H1 (cell line): ENCODE measurements around the gene ITPKB. TPM values are rescaled to one million over a fixed set of nuclear protein-coding genes. Genes with fewer than 3 reads are reported as not detected.
A peak's percentile ranks its signal among the peaks of the same experiment; 100 is the strongest.

Experiments used
- CTCF ChIA-PET: fragments of 300-600 bp; sonication (Branson Sonifier 250); formaldehyde crosslinking; loops from one replicate; lab custom pipeline; 2021; ENCODE audit not compliant: partially characterized antibody; lab: Charles Lee
- POLR2A ChIA-PET: fragments of 300-600 bp; sonication (Branson Sonifier 250); formaldehyde crosslinking; loops from one replicate; lab custom pipeline; 2021; ENCODE audit warnings: inconsistent platforms; ENCODE audit not compliant: partially characterized antibody; lab: Charles Lee
- DNase-seq, 2 experiments: peaks; one replicate each; pipeline versions ENCODE4 v3.0.0 to v3.0.0-alpha.2; 2010 to 2022; ENCODE audit warnings: low spot score in 2 of 2, low read depth in 1 of 2, mixed read lengths in 1 of 2
- FAIRE-seq: peaks from 2 replicates; lab custom pipeline; 2011; peaks lifted over from hg19 to GRCh38; lab: Jason Lieb, UNC
- H2AFZ ChIP-seq: 2 replicates; pipeline ENCODE4 v1.8.1; 2012; ENCODE audit warnings: low read length, inconsistent platforms
- H2AK5ac ChIP-seq: 2 replicates; pipeline ENCODE4 v1.6.1; 2013; ENCODE audit warnings: low read depth, low read length
- H2BK120ac ChIP-seq: replicated peaks from 2 replicates; pipeline ENCODE3; 2013; ENCODE audit warnings: low read depth, low read length, inconsistent platforms
- H2BK12ac ChIP-seq: 2 replicates; pipeline ENCODE4 v1.6.1; 2013; ENCODE audit warnings: low read depth, low read length
- H2BK15ac ChIP-seq: 2 replicates; pipeline ENCODE4 v1.6.1; 2013; ENCODE audit warnings: low read length
- H2BK20ac ChIP-seq: 2 replicates; pipeline ENCODE4 v1.6.1; 2013; ENCODE audit warnings: low read length
- H2BK5ac ChIP-seq: 2 replicates; pipeline ENCODE4 v1.6.1; 2013; ENCODE audit warnings: low read depth, low read length
- H3K14ac ChIP-seq: 2 replicates; pipeline ENCODE4 v1.6.1; 2013; ENCODE audit warnings: inconsistent platforms; ENCODE audit not compliant: insufficient read length
- H3K18ac ChIP-seq: 2 replicates; pipeline ENCODE4 v1.6.1; 2013; ENCODE audit warnings: low read length; ENCODE audit errors: extremely low read depth
- H3K23ac ChIP-seq: 2 replicates; pipeline ENCODE4 v1.6.1; 2013; ENCODE audit warnings: inconsistent platforms; ENCODE audit not compliant: insufficient read length
- H3K23me2 ChIP-seq: 2 replicates; pipeline ENCODE4 v1.6.1; 2013; ENCODE audit warnings: low read depth, low read length
- H3K27ac ChIP-seq: 2 replicates; pipeline ENCODE4 v1.6.1; 2011; ENCODE audit warnings: low read depth, low read length, inconsistent platforms
- H3K27me3 ChIP-seq, 4 experiments: replicated peaks in 1 of 4; 1 replicate in 1 of 4; 2 replicates in 3 of 4; pipeline versions ENCODE4 v1.6.1 to v1.8.1; 2011 to 2013; ENCODE audit warnings: low read length in 3 of 4, mild to moderate bottlenecking in 3 of 4, inconsistent platforms in 2 of 4, mixed read lengths in 2 of 4, moderate library complexity in 1 of 4; ENCODE audit not compliant: control insufficient read depth in 3 of 4, insufficient read depth in 3 of 4; ENCODE audit errors: extremely low read depth in 1 of 4
- H3K36me3 ChIP-seq, 4 experiments: 2 replicates each; pipeline versions ENCODE4 v1.6.1 to v1.8.1; 2011 to 2013; ENCODE audit warnings: mild to moderate bottlenecking in 4 of 4, low read length in 3 of 4, moderate library complexity in 2 of 4, control low read depth in 1 of 4, inconsistent platforms in 1 of 4; ENCODE audit not compliant: insufficient read depth in 4 of 4, control insufficient read depth in 2 of 4
- H3K4ac ChIP-seq: replicated peaks from 2 replicates; pipeline ENCODE3; 2013; ENCODE audit warnings: low read length, low read depth, mixed read lengths, inconsistent platforms; ENCODE audit not compliant: insufficient read length
- H3K4me1 ChIP-seq, 4 experiments: replicated peaks in 1 of 4; 1 replicate in 1 of 4; 2 replicates in 3 of 4; pipeline versions ENCODE4 v1.6.1 to v1.8.1; 2011 to 2013; ENCODE audit warnings: low read length in 3 of 4, inconsistent platforms in 2 of 4, mixed read lengths in 1 of 4; ENCODE audit not compliant: insufficient read depth in 4 of 4, control insufficient read depth in 3 of 4
- H3K4me2 ChIP-seq, 2 experiments: 2 replicates each; pipeline versions ENCODE4 v1.6.1 to v1.8.1; 2011 to 2013; ENCODE audit warnings: low read depth in 2 of 2, low read length in 2 of 2, control low read depth in 1 of 2, inconsistent platforms in 1 of 2, mild to moderate bottlenecking in 1 of 2; ENCODE audit not compliant: insufficient read depth in 1 of 2
- H3K4me3 ChIP-seq, 4 experiments: fragments of 200-600, 300-600 bp in 1 of 4; sonication (generic), shearing (Covaris generic), sonication (Bioruptor Twin) in 1 of 4; 2 replicates each; pipeline versions ENCODE4 v1.5.1 to v1.8.1; 2011 to 2016; ENCODE audit warnings: low read length in 4 of 4, low read depth in 3 of 4, control low read depth in 2 of 4, inconsistent platforms in 2 of 4, mild to moderate bottlenecking in 2 of 4, mixed read lengths in 1 of 4, moderate library complexity in 1 of 4; ENCODE audit not compliant: insufficient read depth in 2 of 4; ENCODE audit errors: extremely low read depth in 1 of 4
- H3K56ac ChIP-seq: replicated peaks from 2 replicates; pipeline ENCODE3; 2013; ENCODE audit warnings: low read depth, mild to moderate bottlenecking, mixed read lengths, low read length, inconsistent platforms; ENCODE audit not compliant: insufficient read length
- H3K79me1 ChIP-seq: 2 replicates; pipeline ENCODE4 v1.6.1; 2013; ENCODE audit warnings: low read depth, low read length, control low read depth
- H3K79me2 ChIP-seq, 2 experiments: 2 replicates each; pipeline versions ENCODE4 v1.6.1 to v1.8.1; 2012 to 2013; ENCODE audit warnings: low read length in 2 of 2, mild to moderate bottlenecking in 2 of 2, inconsistent platforms in 1 of 2; ENCODE audit not compliant: insufficient read depth in 2 of 2, control insufficient read depth in 1 of 2
- H3K9ac ChIP-seq, 4 experiments: replicated peaks in 1 of 4; 1 replicate in 1 of 4; 2 replicates in 3 of 4; pipeline versions ENCODE4 v1.6.1 to v1.8.1; 2011 to 2013; ENCODE audit warnings: low read depth in 3 of 4, low read length in 3 of 4, control low read depth in 2 of 4, mild to moderate bottlenecking in 2 of 4, moderate library complexity in 2 of 4, inconsistent platforms in 1 of 4; ENCODE audit errors: extremely low read depth in 1 of 4
- H3K9me3 ChIP-seq, 2 experiments: 2 replicates each; pipeline versions ENCODE4 v1.6.1 to v1.8.1; 2012 to 2013; ENCODE audit warnings: mild to moderate bottlenecking in 2 of 2, moderate library complexity in 2 of 2, control low read depth in 1 of 2, inconsistent platforms in 1 of 2, low read depth in 1 of 2, low read length in 1 of 2, mixed read lengths in 1 of 2; ENCODE audit not compliant: insufficient read depth in 2 of 2
- H4K20me1 ChIP-seq, 2 experiments: replicated peaks in 1 of 2; 2 replicates each; pipeline versions ENCODE3 to v1.8.1; 2011 to 2013; ENCODE audit warnings: inconsistent platforms in 2 of 2, low read length in 2 of 2, mild to moderate bottlenecking in 1 of 2; ENCODE audit not compliant: insufficient read depth in 2 of 2, control insufficient read depth in 1 of 2
- H4K5ac ChIP-seq: 2 replicates; pipeline ENCODE4 v1.6.1; 2013; ENCODE audit warnings: low read length, low read depth, mixed read lengths, inconsistent platforms; ENCODE audit not compliant: insufficient read length
- H4K8ac ChIP-seq: 2 replicates; pipeline ENCODE4 v1.8.0; 2013; ENCODE audit warnings: mild to moderate bottlenecking, moderate library complexity, low read length, inconsistent platforms; ENCODE audit not compliant: insufficient read depth; ENCODE audit errors: extremely low read depth
- H4K91ac ChIP-seq: replicated peaks from 2 replicates; pipeline ENCODE3; 2013; ENCODE audit warnings: low read length, mixed read lengths, inconsistent platforms; ENCODE audit not compliant: insufficient read length
- BCL11A ChIP-seq, 2 experiments: IDR thresholded peaks; one replicate each; pipeline ENCODE4 v1.6.1; 2011; ENCODE audit warnings: low read depth in 2 of 2, low read length in 2 of 2, mild to moderate bottlenecking in 2 of 2
- KDM5A ChIP-seq: fragments of 200-600 bp; IDR thresholded peaks from 2 replicates; pipeline ENCODE4 v1.7.1; 2012; ENCODE audit warnings: mild to moderate bottlenecking, low read length, inconsistent platforms, mixed read lengths
- NRF1 ChIP-seq: IDR thresholded peaks from 2 replicates; pipeline ENCODE4 v1.6.1; 2011; ENCODE audit warnings: mild to moderate bottlenecking, low read depth, low read length, improper control_type of control experiment
- PHF8 ChIP-seq: fragments of 200-600 bp; sonication (generic); conservative IDR thresholded peaks from 2 replicates; pipeline ENCODE4 v1.7.1; 2012; ENCODE audit warnings: low read depth, mild to moderate bottlenecking, inconsistent platforms, low read length, moderate library complexity
- POLR2A ChIP-seq, 2 experiments: IDR thresholded peaks; 1 replicate in 1 of 2; 2 replicates in 1 of 2; pipeline ENCODE4 v1.6.1; 2011; ENCODE audit warnings: low read depth in 2 of 2, low read length in 2 of 2, mild to moderate bottlenecking in 2 of 2; ENCODE audit errors: control extremely low read depth in 1 of 2
- POLR2AphosphoS5 ChIP-seq: IDR thresholded peaks from 2 replicates; pipeline ENCODE4 v1.6.1; 2011; ENCODE audit warnings: low read depth, low read length
- RXRA ChIP-seq: IDR thresholded peaks from 2 replicates; pipeline ENCODE4 v1.6.1; 2011; ENCODE audit warnings: low read depth, mild to moderate bottlenecking, low read length, moderate library complexity; ENCODE audit not compliant: insufficient read depth
- SUZ12 ChIP-seq: fragments of 200-600 bp; sonication (generic); IDR thresholded peaks from 2 replicates; pipeline ENCODE4 v1.6.1; 2012; ENCODE audit warnings: mild to moderate bottlenecking, inconsistent platforms, low read length, moderate library complexity, mixed read lengths
- TAF7 ChIP-seq: optimal IDR thresholded peaks from 2 replicates; pipeline ENCODE3; 2011; ENCODE audit warnings: low read depth, mild to moderate bottlenecking, inconsistent platforms, low read length, moderate library complexity, borderline replicate concordance
- TBP ChIP-seq: IDR thresholded peaks from 2 replicates; pipeline ENCODE4 v1.6.1; 2011; ENCODE audit warnings: low read depth, low read length, improper control_type of control experiment
- WGBS, 2 experiments: shearing (Covaris generic) in 1 of 2; methylation state at CpG; one replicate each; pipeline versions ENCODE4 v1.1.6 to v1.1.7; 2013 to 2015; ENCODE audit warnings: low lambda C conversion rate in 2 of 2, mixed read lengths in 2 of 2, inconsistent platforms in 1 of 2, low coverage in 1 of 2, missing lambda C conversion rate in 1 of 2; ENCODE audit not compliant: insufficient replicate concordance in 2 of 2, insufficient coverage in 1 of 2, insufficient read length in 1 of 2; ENCODE audit errors: extremely low coverage in 1 of 2, missing lambda C conversion rate in 1 of 2; 5-methylcytosine and 5-hydroxymethylcytosine counted together
- polyA plus RNA-seq, 7 experiments: library from polyadenylated mRNA; depleted of rRNA in 3 of 7; stranded (reverse) in 5 of 7; unstranded in 2 of 7; fragments of >200 nt in 5 of 7; fragments of 200-250 nt in 2 of 7; gene quantifications; 1 replicate in 5 of 7; 2 replicates in 1 of 7; 4 replicates in 1 of 7; pipeline versions ENCODE4 v1.2.1 to v1.2.3, GENCODE V29; 2011 to 2013; ENCODE audit warnings: missing spikeins in 2 of 7, mixed read lengths in 2 of 7
- total RNA-seq: library from RNA; stranded (reverse); fragmentation: NEBNext Ultra II Directional; extraction: Animal tissue kit (Norgen Biotek cat#: 25700); gene quantifications from 2 replicates; pipeline ENCODE4 v1.2.1, GENCODE V29; 2021
- TF ChIP-seq, protein P1 (sequence below): IDR thresholded peaks from 2 replicates; pipeline ENCODE4 v1.6.1; 2012; ENCODE audit warnings: inconsistent platforms

Gene ITPKB
- total and polyA plus RNA-seq, 2 of the 8 experiments (the other 6 are each of a cell fraction or from before 2014, with no cell fraction given): 1.7 to 4.8 TPM

DNA sequence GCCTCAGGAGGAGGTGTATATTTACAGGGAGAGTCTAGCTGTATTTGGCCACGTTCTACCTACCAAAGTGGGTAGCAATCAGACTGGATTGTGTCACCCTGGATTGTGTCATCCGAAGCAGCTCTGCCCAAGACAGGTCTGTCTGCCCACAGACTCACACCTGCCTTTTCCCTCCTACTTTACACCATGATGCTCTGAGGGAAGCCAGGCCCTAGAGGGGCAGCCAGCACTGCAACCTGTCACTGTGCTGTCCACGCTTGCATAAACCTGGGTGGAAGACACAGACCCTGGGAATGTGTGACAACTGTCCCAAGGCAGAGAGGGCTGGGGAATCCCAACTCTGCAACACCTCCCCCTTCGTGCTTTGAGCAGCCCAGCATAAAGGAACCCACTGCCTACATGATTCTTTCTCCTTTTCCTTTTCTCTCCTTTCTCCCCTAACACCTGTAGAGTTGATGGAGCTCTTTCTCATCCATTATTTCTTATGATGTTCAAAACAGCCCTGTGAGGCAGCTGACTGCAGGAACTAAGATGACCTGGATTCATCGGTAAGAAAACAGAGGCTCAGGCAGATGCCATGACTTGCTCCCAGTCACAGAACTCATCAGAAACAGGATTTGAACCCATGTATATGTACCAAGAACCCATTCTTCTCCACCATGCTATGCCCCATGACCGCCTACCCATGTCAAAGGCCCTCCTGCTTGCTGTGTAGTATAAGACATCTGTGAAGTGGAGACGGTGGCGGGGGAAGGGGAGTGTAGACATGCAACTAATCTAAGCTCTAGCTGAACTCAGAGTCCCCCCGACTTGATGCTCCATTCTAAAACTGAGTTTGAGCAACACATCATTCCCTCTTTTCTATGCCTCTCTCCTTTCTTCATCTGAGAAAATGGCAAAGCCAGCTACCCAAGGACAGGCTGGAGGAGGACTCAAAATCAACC, 55.9 kb downstream of the ITPKB start:
- H3K27ac ChIP-seq: no peak overlapping the region
- 85% methylated on average over 9 of the region's 9 CpGs; no CpG with 5 or more reads in 1 of the 2 experiments for WGBS, 2 experiments
- TF ChIP-seq TAF7 (no peak), KDM5A (no peak), PHF8 (no peak), NRF1 (no peak), POLR2AphosphoS5 (no peak), POLR2A (IDR thresholded peaks at IDR 0.05; ENCODE audit: control extremely low read depth in 1 of 2, low read depth in 2 of 2, low read length in 2 of 2) (no peak), SUZ12 (no peak), RXRA (no peak), BCL11A (IDR thresholded peaks at IDR 0.05; ENCODE audit: low read depth in 2 of 2, low read length in 2 of 2) (no peak), TBP (no peak)
- TF ChIP-seq, protein P1, sequence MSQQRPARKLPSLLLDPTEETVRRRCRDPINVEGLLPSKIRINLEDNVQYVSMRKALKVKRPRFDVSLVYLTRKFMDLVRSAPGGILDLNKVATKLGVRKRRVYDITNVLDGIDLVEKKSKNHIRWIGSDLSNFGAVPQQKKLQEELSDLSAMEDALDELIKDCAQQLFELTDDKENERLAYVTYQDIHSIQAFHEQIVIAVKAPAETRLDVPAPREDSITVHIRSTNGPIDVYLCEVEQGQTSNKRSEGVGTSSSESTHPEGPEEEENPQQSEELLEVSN: no peak

More for the DNA sequence above, 55.9 kb downstream of the ITPKB start:
- DNase-seq (no peak), FAIRE-seq (no peak)
- no peak overlapping the region for H2BK120ac ChIP-seq
- peaks cover 0 to 32% (median 7%) of the 10 kb centered on the region in 4 experiments; a peak in 4 of 7 replicates for H3K27me3 ChIP-seq
- H3K23ac ChIP-seq: no peak overlapping the region
- no peak overlapping the region for H3K18ac ChIP-seq
- H2BK20ac ChIP-seq: peak overlapping the region; percentile 52; the same call in 1 of the 2 replicates
- H3K14ac ChIP-seq: no peak overlapping the region
- peak overlapping the region; percentile 16 for H4K91ac ChIP-seq
- H4K8ac ChIP-seq: no peak overlapping the region
- H2BK5ac ChIP-seq: no peak overlapping the region
- H3K79me1 ChIP-seq: no peaks in the 10 kb centered on the region
- no peak overlapping the region for H2AFZ ChIP-seq
- no peak overlapping the region for H3K4ac ChIP-seq
- H3K23me2 ChIP-seq: peaks cover 2% of the 10 kb centered on the region; the same call in 1 of the 2 replicates
- H2AK5ac ChIP-seq: peak overlapping the region; percentile 32; the same call in 1 of the 2 replicates
- H3K4me2 ChIP-seq: no peak overlapping the region
- H2BK12ac ChIP-seq: no peak overlapping the region
- no peaks in the 10 kb centered on the region for H3K36me3 ChIP-seq
- H2BK15ac ChIP-seq: no peak overlapping the region
- CTCF ChIA-PET: interaction anchor here (0.7 to 4.9 kb wide), 8 partner anchors 11 to 145 kb away, joined by 3 to 27 read pairs (median 4); no protein-coding TSS in a partner anchor
- no peak overlapping the region for H3K4me3 ChIP-seq
- H4K20me1 ChIP-seq: no peaks in the 10 kb centered on the region
- no peak overlapping the region for H3K56ac ChIP-seq
- no peaks in the 10 kb centered on the region for H3K9me3 ChIP-seq
- H3K4me1 ChIP-seq: peaks cover 6 to 20% (median 14%) of the 10 kb centered on the region in 4 experiments; a peak in 6 of 7 replicates
- no peaks in the 10 kb centered on the region for H3K79me2 ChIP-seq
- POLR2A ChIA-PET: interaction anchor here (0.5 to 0.6 kb wide), 2 partner anchors 20 to 113 kb away, joined by 3 read pairs; no protein-coding TSS in a partner anchor
- H3K9ac ChIP-seq: no peak overlapping the region
- no peak overlapping the region for H4K5ac ChIP-seq
